Activated CD4-positive, alpha-beta T cell treated with anti-CD3 and anti-CD28 coated beads, Interleukin-2, amount 10 ng/mL, durations not matched to agents 7 days and 5 days (primary cell): Measurements from ENCODE around the gene STARD5. TPM values are rescaled to one million over a fixed set of nuclear protein-coding genes. Genes with fewer than 3 reads are reported as not detected.
A peak's percentile ranks its signal among the peaks of the same experiment; 100 is the strongest.

Experiments used
- CTCF ChIA-PET: fragments of 350-600 bp; sonication (Branson Sonifier 250); formaldehyde crosslinking; loops from one replicate; lab custom pipeline; 2021; ENCODE audit warnings: antibody characterized with exemption; lab: Charles Lee
- POLR2A ChIA-PET: fragments of 350-600 bp; sonication (Branson Sonifier 250); formaldehyde crosslinking; loops from one replicate; lab custom pipeline; 2021; ENCODE audit warnings: antibody characterized with exemption; lab: Charles Lee
- DNase-seq: peaks from one replicate; pipeline ENCODE4 v3.0.0-alpha.2; 2020
- H3K27ac Mint-ChIP-seq: one replicate; pipeline ENCODE4 v1.8.0; 2021; ENCODE audit warnings: mild to moderate bottlenecking, moderate library complexity, mixed read lengths
- H3K27me3 Mint-ChIP-seq: one replicate; pipeline ENCODE4 v1.8.0; 2021; ENCODE audit warnings: mixed read lengths
- H3K36me3 Mint-ChIP-seq: one replicate; pipeline ENCODE4 v1.8.0; 2021; ENCODE audit warnings: low read depth, mixed read lengths
- H3K4me1 Mint-ChIP-seq: one replicate; pipeline ENCODE4 v1.8.0; 2021; ENCODE audit warnings: mixed read lengths
- H3K4me3 Mint-ChIP-seq: one replicate; pipeline ENCODE4 v1.8.0; 2021; ENCODE audit warnings: mild to moderate bottlenecking, moderate library complexity, mixed read lengths
- H3K9me3 Mint-ChIP-seq: one replicate; pipeline ENCODE4 v1.8.0; 2021; ENCODE audit warnings: mixed read lengths
- total RNA-seq, 2 experiments: library from RNA; stranded (reverse); gene quantifications; one replicate each; pipeline ENCODE4 v1.2.3, GENCODE V29; 2021

Gene STARD5
- total RNA-seq, 2 experiments from 2014 or later: 5.4 to 5.7 TPM

DNA sequence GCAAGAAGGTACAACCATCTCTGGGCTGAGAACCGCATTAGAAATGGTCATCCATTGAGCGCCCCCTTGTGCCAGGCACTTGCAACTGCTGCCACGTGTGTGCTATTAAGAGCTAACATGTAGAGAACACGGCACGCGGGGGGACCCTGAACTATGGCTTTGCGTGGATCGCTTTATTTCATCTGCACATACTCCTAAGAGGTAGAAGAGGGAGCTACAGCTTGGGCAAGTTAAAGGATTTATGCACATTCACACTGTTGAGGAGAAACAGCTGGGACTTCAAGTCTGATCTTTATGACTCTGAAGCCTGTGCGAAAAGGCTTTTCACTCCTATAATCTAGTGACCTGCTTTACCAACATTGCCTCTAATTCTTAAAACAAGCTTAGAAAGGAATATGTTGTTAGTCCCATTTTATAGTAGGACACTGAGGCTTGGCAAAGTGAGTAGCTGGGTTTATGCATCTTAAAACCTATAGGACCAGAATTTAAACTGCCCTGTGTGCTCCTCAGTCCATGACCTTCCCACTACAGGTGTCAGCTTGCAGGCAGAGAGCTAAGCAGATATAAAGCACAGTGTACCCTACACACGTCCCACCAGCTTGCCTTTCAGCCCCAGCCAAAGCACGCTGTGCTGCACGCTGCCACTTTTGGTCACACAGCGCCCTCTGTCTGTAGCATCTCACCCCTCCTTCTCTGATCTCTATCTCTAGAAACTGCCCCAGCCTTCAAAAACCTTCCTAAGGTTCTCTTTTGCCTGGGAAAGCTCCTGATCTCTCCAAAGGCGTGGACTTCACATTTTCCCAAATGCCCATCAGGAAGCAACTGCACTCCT lies 57.8 kb downstream of the STARD5 start:
- POLR2A ChIA-PET: interaction anchor here (1.3 to 1.4 kb wide), 2 partner anchors 37 to 110 kb away, joined by 4 to 6 read pairs; no protein-coding TSS in a partner anchor
- H3K27ac Mint-ChIP-seq: peak overlapping the region; percentile 79
- peaks cover 7% of the 10 kb centered on the region for H3K27me3 Mint-ChIP-seq
- no peaks in the 10 kb centered on the region for H3K9me3 Mint-ChIP-seq
- peaks cover 46% of the 10 kb centered on the region for H3K4me1 Mint-ChIP-seq
- peak; percentile 88 for DNase-seq
- peak overlapping the region; percentile 50 for H3K4me3 Mint-ChIP-seq
- CTCF ChIA-PET: interaction anchor here (0.5 to 4.0 kb wide), 82 partner anchors 9 to 812 kb away, joined by 3 to 50 read pairs (median 4); partner anchors contain the start of genes STARD5 and TLNRD1
- no peaks in the 10 kb centered on the region for H3K36me3 Mint-ChIP-seq

DNA sequence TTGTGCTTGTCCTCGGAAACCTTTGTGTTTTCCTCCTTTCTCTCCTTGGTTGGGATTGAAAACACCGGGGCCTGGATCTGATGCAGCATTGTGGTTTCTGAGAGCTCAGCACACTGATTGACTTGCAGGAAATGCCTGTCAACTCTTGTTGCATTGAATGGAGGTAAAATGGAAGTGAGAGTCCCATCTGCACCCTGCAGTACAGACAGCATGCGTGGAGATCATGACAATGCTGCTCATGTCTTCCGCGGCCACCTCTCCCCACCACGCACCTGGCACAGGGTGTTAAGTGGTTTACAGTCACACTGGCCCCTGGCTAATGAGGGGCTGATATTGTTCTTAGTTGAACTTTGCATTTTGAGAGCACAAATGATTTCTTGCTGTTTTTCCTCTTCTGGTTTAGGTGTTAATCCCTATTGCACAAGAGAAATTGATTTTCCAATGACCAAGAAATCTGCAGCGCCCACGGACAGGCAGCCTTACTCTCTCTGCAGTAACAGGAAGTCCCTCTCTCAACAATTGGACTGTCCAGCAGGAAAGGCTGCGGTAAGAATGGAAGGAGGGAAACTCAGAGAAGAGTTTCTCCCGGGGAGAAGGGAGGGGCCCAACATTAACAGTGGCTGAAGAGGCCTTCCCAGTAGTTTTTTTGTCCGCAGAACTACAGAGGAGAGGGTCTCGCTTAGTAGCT lies 58.5 kb downstream of the STARD5 start:
- ChIA-PET CTCF (interaction anchor here (0.7 to 4.0 kb wide), 59 partner anchors 10 to 811 kb away, joined by 3 to 50 read pairs (median 5); partner anchors contain the start of genes STARD5 and TLNRD1), POLR2A (interaction anchor here (1.3 to 1.4 kb wide), 2 partner anchors 37 to 109 kb away, joined by 4 to 6 read pairs; no protein-coding TSS in a partner anchor)
- Mint-ChIP-seq H3K27me3 (peaks cover 7% of the 10 kb centered on the region), H3K27ac (peak overlapping the region; percentile 79), H3K4me3 (no peak overlapping the region), H3K4me1 (peaks cover 46% of the 10 kb centered on the region), H3K36me3 (no peaks in the 10 kb centered on the region), H3K9me3 (no peaks in the 10 kb centered on the region)
- DNase-seq: no peak

DNA sequence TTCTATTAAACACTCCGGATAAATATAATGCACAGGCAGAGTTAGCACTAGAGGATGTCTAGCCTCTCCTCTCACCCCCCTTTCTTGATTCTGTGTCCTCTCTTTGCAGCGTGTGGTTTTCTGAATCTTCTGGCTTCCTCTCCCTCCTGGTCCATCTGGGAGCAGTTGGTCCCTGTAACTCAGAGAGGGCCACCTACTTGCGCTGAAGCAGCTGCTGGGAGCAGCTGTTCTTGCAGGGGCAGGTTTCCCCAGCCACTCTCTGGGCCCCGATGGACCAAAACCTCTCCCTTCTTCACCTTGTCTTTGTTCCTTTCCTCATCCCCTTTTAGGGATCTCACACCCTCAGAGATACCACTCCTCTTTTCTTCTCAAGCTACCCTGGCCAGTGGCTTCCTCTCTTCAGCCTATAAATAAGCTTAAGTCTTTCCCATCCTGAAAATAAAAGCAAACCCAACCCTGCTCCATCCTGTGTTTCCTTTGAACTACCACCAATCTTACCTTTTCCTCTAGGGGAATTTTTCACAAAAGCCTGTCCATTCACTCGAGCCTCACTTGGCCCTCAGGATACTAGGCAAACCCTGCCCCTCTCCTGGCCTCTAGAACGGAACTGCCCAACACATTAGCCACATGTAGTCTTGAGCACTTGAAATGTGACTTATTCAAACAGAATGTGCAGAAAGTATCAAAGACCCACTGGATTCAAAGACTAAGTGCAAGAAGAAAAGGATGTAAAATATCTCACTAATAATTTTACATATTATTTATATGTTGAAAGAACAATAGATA lies 59.7 kb downstream of the STARD5 start:
- CTCF ChIA-PET: interaction anchor here (0.7 kb wide), 1 partner anchor 158 kb away, joined by 3 read pairs; no protein-coding TSS in a partner anchor
- Mint-ChIP-seq H3K9me3 (no peaks in the 10 kb centered on the region), H3K4me1 (peaks cover 39% of the 10 kb centered on the region), H3K27me3 (peaks cover 7% of the 10 kb centered on the region), H3K27ac (peak overlapping the region; percentile 14), H3K4me3 (no peak overlapping the region), H3K36me3 (no peaks in the 10 kb centered on the region)
- POLR2A ChIA-PET: no interaction called here
- no peak for DNase-seq

DNA sequence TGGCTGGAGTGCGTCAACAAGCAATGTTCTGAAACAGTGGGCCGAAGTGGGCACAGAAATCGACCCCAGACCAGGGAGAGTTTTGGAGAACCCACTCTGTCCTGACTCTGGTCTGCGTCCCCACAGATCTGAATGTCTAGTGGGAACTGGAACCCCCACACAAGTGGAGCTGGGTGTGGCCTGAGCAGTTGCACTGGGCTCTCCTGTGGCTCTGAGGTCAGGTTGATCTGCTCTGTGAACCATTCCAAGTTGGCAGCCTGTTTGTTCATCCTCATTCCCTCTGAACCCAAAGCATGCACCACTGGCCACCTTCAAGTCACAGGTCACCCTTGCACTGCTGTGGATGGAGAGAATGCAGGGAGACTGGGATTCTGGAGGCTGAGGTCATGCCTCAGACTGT lies 60.5 kb downstream of the STARD5 start:
- Mint-ChIP-seq H3K27ac (no peak overlapping the region), H3K4me1 (peaks cover 31% of the 10 kb centered on the region), H3K27me3 (peaks cover 7% of the 10 kb centered on the region), H3K9me3 (no peaks in the 10 kb centered on the region), H3K36me3 (no peaks in the 10 kb centered on the region), H3K4me3 (no peak overlapping the region)
- ChIA-PET POLR2A (no interaction called here), CTCF (no interaction called here)
- no peak for DNase-seq

DNA sequence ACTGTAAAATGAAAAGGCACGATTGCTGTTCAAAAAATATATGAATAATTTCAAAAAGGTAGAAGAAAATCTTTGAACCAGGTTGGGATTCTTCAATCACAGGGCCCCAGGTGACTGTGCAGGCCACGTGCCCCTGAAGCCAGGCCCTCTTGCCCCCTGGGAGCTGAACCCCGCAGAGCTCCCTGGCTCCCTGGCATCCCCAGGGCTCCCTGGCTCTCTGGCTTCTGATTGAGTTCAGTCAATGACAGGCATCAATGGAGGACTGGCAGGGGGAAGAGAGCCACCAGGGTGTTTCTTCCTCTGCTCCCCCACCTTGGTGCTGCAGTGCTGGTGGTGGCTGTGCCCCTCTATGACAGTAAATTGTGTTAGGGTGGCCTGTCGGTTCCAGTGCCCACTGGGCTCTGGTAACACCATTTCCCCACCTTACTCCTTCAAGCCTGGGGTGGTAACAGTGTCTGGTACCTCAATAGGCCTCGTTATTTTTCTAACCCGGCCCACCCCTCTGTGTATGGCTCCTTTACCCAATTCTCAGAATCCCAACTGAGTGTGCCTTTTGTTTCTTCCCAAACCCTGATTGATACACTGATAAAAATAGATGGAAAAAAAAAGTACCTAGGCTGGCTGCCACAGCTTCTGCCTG lies 62.6 kb downstream of the STARD5 start:
- no peak overlapping the region for H3K4me3 Mint-ChIP-seq
- DNase-seq: no peak
- H3K27me3 Mint-ChIP-seq: peaks cover 7% of the 10 kb centered on the region
- ChIA-PET POLR2A (no interaction called here), CTCF (interaction anchor here (1.3 kb wide), 1 partner anchor 138 kb away, joined by 3 read pairs; no protein-coding TSS in a partner anchor)
- H3K4me1 Mint-ChIP-seq: peaks cover 15% of the 10 kb centered on the region
- no peaks in the 10 kb centered on the region for H3K9me3 Mint-ChIP-seq
- H3K27ac Mint-ChIP-seq: no peak overlapping the region
- H3K36me3 Mint-ChIP-seq: no peaks in the 10 kb centered on the region

DNA sequence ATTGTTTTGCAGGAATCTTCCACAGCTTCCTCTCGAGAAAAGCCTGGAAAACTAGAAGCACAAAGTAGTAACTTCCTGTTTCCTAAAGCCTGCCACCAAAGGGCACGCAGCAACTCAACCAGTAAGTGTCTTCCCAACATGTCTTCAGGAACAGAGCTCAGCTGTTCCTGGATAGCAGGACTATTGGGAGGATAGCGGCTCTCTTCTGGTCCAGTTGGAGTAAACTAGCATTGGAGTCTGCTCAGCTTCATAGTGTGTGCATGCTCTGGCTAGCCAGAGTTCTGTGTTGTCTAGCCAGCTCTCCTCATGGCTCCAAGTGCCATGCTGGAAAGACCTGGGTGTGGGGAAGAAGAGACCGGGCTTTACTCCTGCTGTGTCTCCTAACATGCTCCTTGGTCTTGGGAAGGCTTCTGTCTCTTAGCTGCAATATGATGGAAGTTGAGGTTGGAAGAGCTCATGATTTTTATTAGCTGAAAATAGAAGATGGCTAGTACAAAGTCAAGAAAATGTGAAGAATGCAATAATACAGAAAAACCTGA lies 64.1 kb downstream of the STARD5 start:
- no peak for DNase-seq
- CTCF ChIA-PET: interaction anchor here (0.5 to 1.3 kb wide), 2 partner anchors 130 to 140 kb away, joined by 3 to 4 read pairs; no protein-coding TSS in a partner anchor
- H3K27ac Mint-ChIP-seq: no peak overlapping the region
- H3K4me1 Mint-ChIP-seq: peaks cover under 1% of the 10 kb centered on the region
- H3K36me3 Mint-ChIP-seq: no peaks in the 10 kb centered on the region
- no peak overlapping the region for H3K4me3 Mint-ChIP-seq
- POLR2A ChIA-PET: no interaction called here
- peaks cover 3% of the 10 kb centered on the region for H3K27me3 Mint-ChIP-seq
- no peaks in the 10 kb centered on the region for H3K9me3 Mint-ChIP-seq

Other genes starting within 250 kb of the STARD5 start
- gene CFAP161, start 189.9 kb downstream of the STARD5 start, total RNA-seq: not detected
- 100 to 1,000 TPM; 239 to 242 TPM for gene IL16, start 127.3 kb downstream of the STARD5 start, total RNA-seq
- not detected for gene TMC3, start 50.1 kb upstream of the STARD5 start, total RNA-seq